Neural cell (in vitro differentiated cells): ENCODE measurements around the gene PDC. TPM values are rescaled to one million over a fixed set of nuclear protein-coding genes. Genes with fewer than 3 reads are reported as not detected.

Source experiments
- H2AFZ ChIP-seq: fragments of 200-600, 300-800 bp; sonication (generic), shearing (Covaris generic); 2 replicates; pipeline ENCODE4 v1.6.0; 2014; ENCODE audit warnings: low read depth, mild to moderate bottlenecking, antibody characterized with exemption, low read length, moderate library complexity
- H3F3A ChIP-seq: fragments of 200-600 bp; shearing (Covaris generic); 2 replicates; pipeline ENCODE4 v1.6.1; 2016; ENCODE audit warnings: mild to moderate bottlenecking, moderate library complexity, mixed read lengths, antibody characterized with exemption, low read length; ENCODE audit not compliant: insufficient read depth, poor library complexity, severe bottlenecking
- H3K27ac ChIP-seq: fragments of 200-600, 300-800 bp; sonication (generic), shearing (Covaris generic); 2 replicates; pipeline ENCODE4 v1.5.1; 2014; ENCODE audit warnings: mild to moderate bottlenecking, low read length, moderate library complexity
- H3K27me3 ChIP-seq: fragments of 300-800, 200-600 bp; sonication (generic), shearing (Covaris generic); 2 replicates; pipeline ENCODE4 v1.6.0; 2014; ENCODE audit warnings: mild to moderate bottlenecking, low read depth, low read length, moderate library complexity; ENCODE audit not compliant: insufficient read depth
- H3K36me3 ChIP-seq: fragments of 300-800, 200-600 bp; sonication (generic), shearing (Covaris generic); 2 replicates; pipeline ENCODE4 v1.5.1; 2014; ENCODE audit warnings: mild to moderate bottlenecking, antibody characterized with exemption, low read length, moderate library complexity; ENCODE audit not compliant: insufficient read depth
- H3K4me2 ChIP-seq: fragments of 300-800, 200-600 bp; sonication (generic), shearing (Covaris generic); 2 replicates; pipeline ENCODE4 v1.6.0; 2014; ENCODE audit warnings: mild to moderate bottlenecking, low read length
- H3K4me3 ChIP-seq: fragments of 300-800, 200-600 bp; sonication (generic), shearing (Covaris generic); 2 replicates; pipeline ENCODE4 v1.5.1; 2014; ENCODE audit warnings: mild to moderate bottlenecking, low read length, moderate library complexity
- H3K79me2 ChIP-seq: fragments of 200-600 bp; shearing (Covaris generic); replicated peaks from 2 replicates; pipeline ENCODE4 v1.6.0; 2014; ENCODE audit warnings: mild to moderate bottlenecking, low read length, moderate library complexity; ENCODE audit not compliant: insufficient read depth
- H3K9ac ChIP-seq: fragments of 300-800, 200-600 bp; sonication (generic), shearing (Covaris generic); 2 replicates; pipeline ENCODE4 v1.6.1; 2016; ENCODE audit warnings: mild to moderate bottlenecking, low read length, mixed read lengths
- H3K9me2 ChIP-seq: fragments of 200-600 bp; shearing (Covaris generic); 2 replicates; pipeline ENCODE4 v1.6.1; 2016; ENCODE audit warnings: mild to moderate bottlenecking, low read length, mixed read lengths; ENCODE audit not compliant: insufficient read depth
- H3K9me3 ChIP-seq: fragments of 200-600, 300-800 bp; sonication (generic), shearing (Covaris generic); 2 replicates; pipeline ENCODE4 v1.6.1; 2016; ENCODE audit warnings: mild to moderate bottlenecking, mixed run types, low read length, moderate library complexity, mixed read lengths
- H4K20me1 ChIP-seq: fragments of 200-600 bp; shearing (Covaris generic); 2 replicates; pipeline ENCODE4 v1.6.1; 2016; ENCODE audit warnings: mild to moderate bottlenecking, mixed run types; ENCODE audit not compliant: insufficient read depth
- EP300 ChIP-seq: fragments of 450-650 bp; conservative IDR thresholded peaks from 2 replicates; pipeline ENCODE4 v1.6.1; 2014; ENCODE audit warnings: antibody characterized with exemption, mild to moderate bottlenecking, moderate library complexity; ENCODE audit not compliant: poor library complexity, severe bottlenecking
- EZH2 ChIP-seq: fragments of 200-600, 300-800 bp; shearing (Covaris generic), sonication (generic); IDR thresholded peaks from 2 replicates; pipeline ENCODE4 v1.6.1; 2014; ENCODE audit warnings: antibody characterized with exemption, low read length, borderline replicate concordance, mild to moderate bottlenecking; ENCODE audit not compliant: insufficient read depth, poor library complexity, severe bottlenecking
- MXI1 ChIP-seq: fragments of 450-650 bp; conservative IDR thresholded peaks from 2 replicates; pipeline ENCODE4 v1.6.1; 2014; ENCODE audit warnings: antibody characterized with exemption, mild to moderate bottlenecking; ENCODE audit not compliant: poor library complexity, severe bottlenecking
- POLR2AphosphoS5 ChIP-seq: IDR thresholded peaks from 2 replicates; pipeline ENCODE4 v1.6.1; 2012
- RAD21 ChIP-seq: fragments of 450-650 bp; conservative IDR thresholded peaks from 2 replicates; pipeline ENCODE4 v1.6.1; 2014; ENCODE audit warnings: antibody characterized with exemption, mild to moderate bottlenecking, moderate library complexity
- SMC3 ChIP-seq: fragments of 450-650 bp; conservative IDR thresholded peaks from 2 replicates; pipeline ENCODE4 v1.6.1; 2014; ENCODE audit warnings: antibody characterized with exemption, mild to moderate bottlenecking, moderate library complexity; ENCODE audit not compliant: poor library complexity
- TAF1 ChIP-seq: IDR thresholded peaks from 2 replicates; pipeline ENCODE4 v1.6.1; 2012; ENCODE audit warnings: low read depth
- polyA plus RNA-seq: library from polyadenylated mRNA; depleted of rRNA; stranded (reverse); fragments of >200 nt; gene quantifications from 2 replicates; pipeline ENCODE4 v1.2.3, GENCODE V29; 2014
- TF ChIP-seq, protein P1 (sequence below): IDR thresholded peaks from 2 replicates; pipeline ENCODE4 v1.6.1; 2012; ENCODE audit warnings: borderline replicate concordance
- TF ChIP-seq, protein P2 (sequence below): fragments of 450-650 bp; IDR thresholded peaks from 2 replicates; pipeline ENCODE4 v1.5.1; 2014; ENCODE audit warnings: antibody characterized with exemption, mild to moderate bottlenecking, moderate library complexity; ENCODE audit not compliant: poor library complexity, severe bottlenecking

PDC gene
- polyA plus RNA-seq, 1 donor from 2014 or later: not detected

DNA sequence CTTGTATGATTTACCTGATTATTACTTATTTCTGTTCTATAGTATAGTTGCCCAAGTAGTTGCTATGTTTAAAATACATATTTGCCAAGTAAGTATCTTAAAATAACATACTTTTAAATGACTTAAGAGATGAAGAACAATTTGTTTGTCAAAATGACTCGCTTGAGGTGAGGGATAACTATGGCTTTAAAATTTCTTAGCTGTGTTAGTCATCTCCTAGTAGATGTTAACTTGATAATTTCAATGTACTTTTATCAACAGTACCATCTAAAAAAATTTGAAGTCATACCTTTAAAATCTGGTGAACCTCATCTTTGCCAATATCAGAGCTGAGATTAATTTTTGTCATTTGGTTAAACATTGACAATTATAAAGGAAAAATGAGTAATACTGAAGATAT lies 47.6 kb downstream of the PDC start:
- TF ChIP-seq POLR2AphosphoS5 (no peak), MXI1 (no peak), RAD21 (no peak), EZH2 (no peak), SMC3 (no peak), TAF1 (no peak), EP300 (no peak)
- TF ChIP-seq, protein P1, sequence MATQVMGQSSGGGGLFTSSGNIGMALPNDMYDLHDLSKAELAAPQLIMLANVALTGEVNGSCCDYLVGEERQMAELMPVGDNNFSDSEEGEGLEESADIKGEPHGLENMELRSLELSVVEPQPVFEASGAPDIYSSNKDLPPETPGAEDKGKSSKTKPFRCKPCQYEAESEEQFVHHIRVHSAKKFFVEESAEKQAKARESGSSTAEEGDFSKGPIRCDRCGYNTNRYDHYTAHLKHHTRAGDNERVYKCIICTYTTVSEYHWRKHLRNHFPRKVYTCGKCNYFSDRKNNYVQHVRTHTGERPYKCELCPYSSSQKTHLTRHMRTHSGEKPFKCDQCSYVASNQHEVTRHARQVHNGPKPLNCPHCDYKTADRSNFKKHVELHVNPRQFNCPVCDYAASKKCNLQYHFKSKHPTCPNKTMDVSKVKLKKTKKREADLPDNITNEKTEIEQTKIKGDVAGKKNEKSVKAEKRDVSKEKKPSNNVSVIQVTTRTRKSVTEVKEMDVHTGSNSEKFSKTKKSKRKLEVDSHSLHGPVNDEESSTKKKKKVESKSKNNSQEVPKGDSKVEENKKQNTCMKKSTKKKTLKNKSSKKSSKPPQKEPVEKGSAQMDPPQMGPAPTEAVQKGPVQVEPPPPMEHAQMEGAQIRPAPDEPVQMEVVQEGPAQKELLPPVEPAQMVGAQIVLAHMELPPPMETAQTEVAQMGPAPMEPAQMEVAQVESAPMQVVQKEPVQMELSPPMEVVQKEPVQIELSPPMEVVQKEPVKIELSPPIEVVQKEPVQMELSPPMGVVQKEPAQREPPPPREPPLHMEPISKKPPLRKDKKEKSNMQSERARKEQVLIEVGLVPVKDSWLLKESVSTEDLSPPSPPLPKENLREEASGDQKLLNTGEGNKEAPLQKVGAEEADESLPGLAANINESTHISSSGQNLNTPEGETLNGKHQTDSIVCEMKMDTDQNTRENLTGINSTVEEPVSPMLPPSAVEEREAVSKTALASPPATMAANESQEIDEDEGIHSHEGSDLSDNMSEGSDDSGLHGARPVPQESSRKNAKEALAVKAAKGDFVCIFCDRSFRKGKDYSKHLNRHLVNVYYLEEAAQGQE: no peak
- TF ChIP-seq, protein P2, sequence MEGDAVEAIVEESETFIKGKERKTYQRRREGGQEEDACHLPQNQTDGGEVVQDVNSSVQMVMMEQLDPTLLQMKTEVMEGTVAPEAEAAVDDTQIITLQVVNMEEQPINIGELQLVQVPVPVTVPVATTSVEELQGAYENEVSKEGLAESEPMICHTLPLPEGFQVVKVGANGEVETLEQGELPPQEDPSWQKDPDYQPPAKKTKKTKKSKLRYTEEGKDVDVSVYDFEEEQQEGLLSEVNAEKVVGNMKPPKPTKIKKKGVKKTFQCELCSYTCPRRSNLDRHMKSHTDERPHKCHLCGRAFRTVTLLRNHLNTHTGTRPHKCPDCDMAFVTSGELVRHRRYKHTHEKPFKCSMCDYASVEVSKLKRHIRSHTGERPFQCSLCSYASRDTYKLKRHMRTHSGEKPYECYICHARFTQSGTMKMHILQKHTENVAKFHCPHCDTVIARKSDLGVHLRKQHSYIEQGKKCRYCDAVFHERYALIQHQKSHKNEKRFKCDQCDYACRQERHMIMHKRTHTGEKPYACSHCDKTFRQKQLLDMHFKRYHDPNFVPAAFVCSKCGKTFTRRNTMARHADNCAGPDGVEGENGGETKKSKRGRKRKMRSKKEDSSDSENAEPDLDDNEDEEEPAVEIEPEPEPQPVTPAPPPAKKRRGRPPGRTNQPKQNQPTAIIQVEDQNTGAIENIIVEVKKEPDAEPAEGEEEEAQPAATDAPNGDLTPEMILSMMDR: no peak
- H3K9me3 ChIP-seq: no peaks in the 10 kb centered on the region
- H3K27ac ChIP-seq: no peak overlapping the region
- H3K36me3 ChIP-seq: no peaks in the 10 kb centered on the region
- no peaks in the 10 kb centered on the region for H3K27me3 ChIP-seq
- no peak overlapping the region for H3K4me2 ChIP-seq
- no peak overlapping the region for H2AFZ ChIP-seq
- no peak overlapping the region for H3K9ac ChIP-seq
- no peak overlapping the region for H3K4me3 ChIP-seq
- H4K20me1 ChIP-seq: no peaks in the 10 kb centered on the region
- H3K79me2 ChIP-seq: no peaks in the 10 kb centered on the region
- H3F3A ChIP-seq: no peaks in the 10 kb centered on the region
- no peaks in the 10 kb centered on the region for H3K9me2 ChIP-seq

DNA sequence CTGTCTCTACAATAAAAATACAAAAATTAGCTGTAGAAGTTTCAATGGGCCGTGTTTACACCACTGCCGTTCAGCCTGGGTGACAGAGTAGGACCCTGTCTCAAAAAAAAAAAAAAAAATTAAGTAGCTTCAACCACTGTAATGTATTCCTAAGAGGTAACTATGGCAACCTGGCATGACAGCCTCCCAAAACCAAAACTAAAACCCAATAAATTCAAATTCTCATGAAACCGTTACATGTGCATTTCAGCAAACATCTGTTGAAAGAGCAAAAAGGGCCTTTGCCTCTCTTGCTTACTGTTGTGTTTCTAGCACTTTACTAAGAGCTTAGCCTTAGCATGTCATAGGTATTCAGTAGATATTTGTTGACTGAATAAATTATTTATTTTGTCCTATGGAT lies 51.8 kb downstream of the PDC start:
- Histone ChIP-seq H3K9me2 (no peaks in the 10 kb centered on the region), H3K4me3 (no peak overlapping the region), H3K9me3 (no peaks in the 10 kb centered on the region), H3K79me2 (no peaks in the 10 kb centered on the region), H3K36me3 (peaks cover 4% of the 10 kb centered on the region), H3F3A (no peaks in the 10 kb centered on the region), H3K4me2 (no peak overlapping the region), H4K20me1 (no peaks in the 10 kb centered on the region), H3K9ac (no peak overlapping the region), H3K27ac (no peak overlapping the region), H2AFZ (no peak overlapping the region), H3K27me3 (no peaks in the 10 kb centered on the region)
- TF ChIP-seq EZH2 (no peak), POLR2AphosphoS5 (no peak), EP300 (no peak), RAD21 (no peak), TAF1 (no peak), SMC3 (no peak), MXI1 (no peak)
- TF ChIP-seq, protein P2: no peak
- TF ChIP-seq, protein P1: no peak
